K562 (cell line): ENCODE results near the gene AMPD1. TPM values are rescaled to one million over a fixed set of nuclear protein-coding genes. Genes with fewer than 3 reads are reported as not detected.

Experiments used
- ATAC-seq: fragments of 200-7000 bp; cut with Tn5 transposase; 3 replicates; pipeline ENCODE4 v1.9.1; 2020; ENCODE audit warnings: moderate library complexity
- BruUV-seq: library from RNA; stranded (reverse); fragments of 400-500 nt; replicated peaks from 2 replicates; lab custom pipeline; 2021; lab: Mats Ljungman, UMichigan
- CTCF ChIA-PET: fragments of 300-600 bp; formaldehyde crosslinking; extraction: SDS; loops from one replicate; lab custom pipeline; 2021; ENCODE audit warnings: low intra/inter-chr PET ratio; lab: Yijun Ruan, JAX
- POLR2A ChIA-PET: fragments of 300-600, 350-650 bp; sonication (Branson Sonifier 250); formaldehyde crosslinking; extraction: SDS; loops from one replicate; lab custom pipeline; 2021; ENCODE audit warnings: antibody characterized with exemption, inconsistent platforms; lab: Yijun Ruan, JAX
- DNase-seq, 4 experiments: peaks; one replicate each; pipeline versions ENCODE4 v3.0.0 to v3.0.0-alpha.2; 2011 to 2018; ENCODE audit warnings: low spot score in 3 of 4, mixed read lengths in 3 of 4; ENCODE audit errors: extremely low read depth in 1 of 4
- FAIRE-seq: peaks from 2 replicates; lab custom pipeline; 2011; peaks lifted over from hg19 to GRCh38; lab: Jason Lieb, UNC
- H2AFZ ChIP-seq: 2 replicates; pipeline ENCODE4 v1.6.0; 2011; ENCODE audit warnings: low read depth, low read length, control low read depth, inconsistent platforms
- H3K27ac ChIP-seq: fragments of 200-600 bp; 3 replicates; pipeline ENCODE4 v1.8.0; 2011; ENCODE audit warnings: low read depth, mild to moderate bottlenecking, control low read depth, inconsistent platforms, low read length, moderate library complexity, mixed read lengths; ENCODE audit errors: extremely low read depth
- H3K27me3 ChIP-seq, 2 experiments: fragments of 300-600 bp in 1 of 2; 2 replicates in 1 of 2; 3 replicates in 1 of 2; pipeline versions ENCODE4 v1.6.0 to v1.8.0; 2011; ENCODE audit warnings: inconsistent platforms in 2 of 2, low read length in 2 of 2, mild to moderate bottlenecking in 1 of 2, mixed read lengths in 1 of 2, moderate library complexity in 1 of 2; ENCODE audit not compliant: control insufficient read depth in 2 of 2, insufficient read depth in 2 of 2
- H3K36me3 ChIP-seq: fragments of 300-600 bp; 3 replicates; pipeline ENCODE4 v1.8.0; 2011; ENCODE audit warnings: mild to moderate bottlenecking, low read length, inconsistent platforms; ENCODE audit not compliant: control insufficient read depth, insufficient read depth
- H3K4me1 ChIP-seq, 2 experiments: fragments of 200-600 bp in 1 of 2; replicated peaks in 1 of 2; 2 replicates in 1 of 2; 3 replicates in 1 of 2; pipeline versions ENCODE4 v1.5.1 to v1.8.0; 2011; ENCODE audit warnings: inconsistent platforms in 2 of 2, low read length in 2 of 2, mild to moderate bottlenecking in 1 of 2, mixed read lengths in 1 of 2, moderate library complexity in 1 of 2; ENCODE audit not compliant: control insufficient read depth in 2 of 2, insufficient read depth in 2 of 2
- H3K4me2 ChIP-seq: 2 replicates; pipeline ENCODE4 v1.6.1; 2011; ENCODE audit warnings: low read length, control low read depth, inconsistent platforms, mixed read lengths; ENCODE audit not compliant: insufficient read depth
- H3K4me3 ChIP-seq: fragments of 200-600 bp; sonication (generic), shearing (Covaris generic); 2 replicates; pipeline ENCODE4 v1.5.1; 2016; ENCODE audit warnings: control low read depth, inconsistent platforms
- H3K79me2 ChIP-seq: fragments of 200-600 bp; 3 replicates; pipeline ENCODE4 v1.8.0; 2011; ENCODE audit warnings: low read length, inconsistent platforms; ENCODE audit not compliant: control insufficient read depth, insufficient read depth
- H3K9ac ChIP-seq, 2 experiments: 2 replicates each; pipeline versions ENCODE4 v1.6.0 to v1.6.1; 2011; ENCODE audit warnings: low read depth in 2 of 2, low read length in 2 of 2, control low read depth in 1 of 2, inconsistent platforms in 1 of 2, mild to moderate bottlenecking in 1 of 2, mixed read lengths in 1 of 2; ENCODE audit not compliant: insufficient read depth in 1 of 2
- H3K9me1 ChIP-seq: one replicate; pipeline ENCODE4 v1.6.0; 2011; ENCODE audit warnings: inconsistent platforms, mild to moderate bottlenecking, low read length, moderate library complexity; ENCODE audit not compliant: control insufficient read depth, insufficient read depth
- H3K9me3 ChIP-seq: replicated peaks from 2 replicates; pipeline ENCODE4 v1.5.1; 2011; ENCODE audit warnings: low read depth, low read length, inconsistent platforms; ENCODE audit not compliant: control insufficient read depth, insufficient read depth
- H4K20me1 ChIP-seq: replicated peaks from 2 replicates; pipeline ENCODE4 v1.6.1; 2011; ENCODE audit warnings: low read length, inconsistent platforms, mixed read lengths; ENCODE audit not compliant: control insufficient read depth, insufficient read depth
- CBFB ChIP-seq: sonication (generic); formaldehyde crosslinking; IDR thresholded peaks from 2 replicates; pipeline ENCODE4 v1.4.0; 2020; ENCODE audit warnings: mild to moderate bottlenecking, missing genetic modification reagents
- CBX8 ChIP-seq: fragments of 200-600 bp; sonication (generic); IDR thresholded peaks from 2 replicates; pipeline ENCODE4 v1.6.1; 2012; ENCODE audit warnings: borderline replicate concordance, mixed run types, low read depth, mild to moderate bottlenecking, moderate library complexity, mixed read lengths, low read length, control low read depth, inconsistent platforms; ENCODE audit not compliant: poor library complexity, severe bottlenecking; ENCODE audit errors: extremely low read depth
- EGR1 ChIP-seq: fragments of 450-650 bp; conservative IDR thresholded peaks from 2 replicates; pipeline ENCODE4 v1.6.1; 2017; ENCODE audit warnings: mild to moderate bottlenecking
- FOS ChIP-seq: IDR thresholded peaks from 3 replicates; pipeline ENCODE4 v1.6.1; 2011; ENCODE audit not compliant: insufficient read length; ENCODE audit errors: extremely low read depth
- FOSL1 ChIP-seq: fragments of 200-800 bp; sonication (Bioruptor generic); conservative IDR thresholded peaks from 2 replicates; pipeline ENCODE4 v1.6.1; 2016; ENCODE audit warnings: missing genetic modification characterization, missing compliant biosample characterization
- FOXA1 ChIP-seq: fragments of 450-650 bp; IDR thresholded peaks from 2 replicates; pipeline ENCODE4 v1.6.1; 2016; ENCODE audit warnings: mild to moderate bottlenecking, borderline replicate concordance
- FOXA3 ChIP-seq, 2 experiments: fragments of 450-650 bp in 1 of 2; sonication (generic) in 1 of 2; formaldehyde crosslinking; IDR thresholded peaks in 1 of 2; conservative IDR thresholded peaks in 1 of 2; 2 replicates each; pipeline versions ENCODE4 v1.4.0 to v1.8.0; 2020 to 2022; ENCODE audit warnings: mild to moderate bottlenecking in 2 of 2, missing genetic modification reagents in 1 of 2
- HNRNPH1 ChIP-seq: fragments of 200-400 bp; formaldehyde crosslinking; optimal IDR thresholded peaks from 2 replicates; pipeline ENCODE3; 2017; ENCODE audit warnings: low read depth, mild to moderate bottlenecking, low read length, moderate library complexity
- MEIS2 ChIP-seq: fragments of 450-650 bp; IDR thresholded peaks from 2 replicates; pipeline ENCODE4 v1.6.1; 2014; ENCODE audit warnings: mild to moderate bottlenecking; ENCODE audit not compliant: partially characterized antibody
- NFE2 ChIP-seq: IDR thresholded peaks from 2 replicates; pipeline ENCODE4 v1.6.1; 2014; ENCODE audit warnings: antibody characterized with exemption, low read depth
- PTBP1 ChIP-seq: fragments of 200-400 bp; formaldehyde crosslinking; IDR thresholded peaks from 2 replicates; pipeline ENCODE4 v1.6.1; 2017; ENCODE audit warnings: low read depth, low read length
- SMAD3 ChIP-seq: fragments of 450-650 bp; formaldehyde crosslinking; conservative IDR thresholded peaks from 2 replicates; pipeline ENCODE4 v1.4.0; 2020; ENCODE audit warnings: mild to moderate bottlenecking
- ZKSCAN1 ChIP-seq: fragments of 150-350 bp; IDR thresholded peaks from 2 replicates; pipeline ENCODE4 v1.6.1; 2016; ENCODE audit warnings: low read depth, low read length
- ZNF174 ChIP-seq: fragments of 250-450 bp; sonication (Bioruptor Pico); IDR thresholded peaks from 2 replicates; pipeline ENCODE4 v1.4.0; 2020; ENCODE audit warnings: mild to moderate bottlenecking
- ZNF274 ChIP-seq: IDR thresholded peaks from 2 replicates; pipeline ENCODE4 v1.6.1; 2011; ENCODE audit warnings: low read depth, mild to moderate bottlenecking, low read length, moderate library complexity, borderline replicate concordance
- WGBS: fragments of 100-300 bp; shearing (Covaris generic); methylation state at CpG from one replicate; pipeline ENCODE4 v1.1.6; 2016; ENCODE audit warnings: low coverage, mixed read lengths; ENCODE audit not compliant: insufficient coverage; ENCODE audit errors: missing lambda C conversion rate; 5-methylcytosine and 5-hydroxymethylcytosine counted together
- in situ Hi-C: fragments of 300-500 bp; cut with MboI; formaldehyde crosslinking; loops from 4 replicates; pipeline ENCODE4 v1.15.0; 2018; ENCODE audit warnings: inconsistent platforms, mixed read lengths
- intact Hi-C: fragments of 100-400 bp; cut with micrococcal nuclease; formaldehyde crosslinking; loops from 2 replicates; pipeline ENCODE4 v1.14.2; 2022
- polyA plus RNA-seq, 8 experiments: library from polyadenylated mRNA; depleted of rRNA in 4 of 8; stranded (reverse) in 5 of 8; unstranded in 3 of 8; fragments of >200 nt; fragmentation: Nextera tagmentation in 2 of 8; fragmentation: Illumina TruSeq in 1 of 8; extraction: Ambion mirVana in 2 of 8; extraction: Trizol in 1 of 8; gene quantifications; 2 replicates each; pipeline versions ENCODE4 v1.2.1 to v1.2.3, GENCODE V29; 2011 to 2014; ENCODE audit warnings: inconsistent platforms in 1 of 8, missing spikeins in 1 of 8
- total RNA-seq, 7 experiments: library from RNA; depleted of rRNA in 6 of 7; stranded (reverse); fragments of >200 nt in 6 of 7; fragmentation: Illumina TruSeq in 2 of 7; extraction: Trizol in 2 of 7; gene quantifications; 2 replicates each; pipeline versions ENCODE4 v1.2.1 to v1.2.3, GENCODE V29; 2011 to 2021; ENCODE audit warnings: low replicate concordance in 1 of 7
- TF ChIP-seq, protein P1 (sequence below), 3 experiments: fragments of 200-800 bp in 1 of 3; sonication (Bioruptor generic) in 1 of 3; sonication (generic) in 1 of 3; formaldehyde crosslinking in 1 of 3; IDR thresholded peaks; 2 replicates each; pipeline versions ENCODE4 v1.6.1 to v1.8.0; 2016 to 2022; ENCODE audit warnings: mild to moderate bottlenecking in 2 of 3, missing compliant biosample characterization in 2 of 3, missing genetic modification characterization in 2 of 3, missing genetic modification reagents in 1 of 3
- TF ChIP-seq, protein P2 (sequence below): IDR thresholded peaks from 3 replicates; pipeline ENCODE4 v1.6.1; 2011; ENCODE audit warnings: borderline replicate concordance, mild to moderate bottlenecking; ENCODE audit not compliant: insufficient read length, insufficient read depth

AMPD1 gene
- total and polyA plus RNA-seq, 9 of the 15 experiments (the other 6 are each of a cell fraction or from before 2014, with no cell fraction given): 0.04 to 0.17 TPM; not detected in 7

DNA sequence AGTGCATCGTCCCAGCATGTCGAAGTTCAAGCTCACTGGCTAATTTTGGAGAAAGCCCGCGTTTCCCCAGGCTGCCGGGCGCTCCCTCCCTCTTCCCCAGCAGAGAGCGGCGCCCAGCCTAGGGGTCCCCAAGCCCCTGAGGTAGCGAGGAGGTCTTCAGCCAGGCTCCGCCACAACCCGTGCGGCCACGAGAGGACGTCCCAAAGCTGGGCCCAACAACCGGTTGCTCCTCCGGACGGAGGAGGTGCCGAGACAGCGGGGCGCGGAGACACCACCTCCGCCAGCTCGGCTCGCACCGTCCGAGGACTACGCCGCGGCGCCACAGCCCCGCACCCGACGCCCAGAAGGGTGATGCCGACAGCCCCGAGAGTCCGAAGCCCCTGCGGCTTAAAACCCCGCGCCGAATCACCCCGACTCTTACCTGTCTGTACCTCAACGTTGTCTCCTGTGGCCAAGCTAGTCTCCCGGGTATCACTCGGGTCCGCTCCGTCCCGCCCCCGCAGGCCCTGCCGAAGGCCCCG is 25.7 kb downstream of the AMPD1 start, which contains the start of gene DENND2C (continued):
- no peak for TF ChIP-seq FOS
- TF ChIP-seq EGR1: peak; percentile 98

DNA sequence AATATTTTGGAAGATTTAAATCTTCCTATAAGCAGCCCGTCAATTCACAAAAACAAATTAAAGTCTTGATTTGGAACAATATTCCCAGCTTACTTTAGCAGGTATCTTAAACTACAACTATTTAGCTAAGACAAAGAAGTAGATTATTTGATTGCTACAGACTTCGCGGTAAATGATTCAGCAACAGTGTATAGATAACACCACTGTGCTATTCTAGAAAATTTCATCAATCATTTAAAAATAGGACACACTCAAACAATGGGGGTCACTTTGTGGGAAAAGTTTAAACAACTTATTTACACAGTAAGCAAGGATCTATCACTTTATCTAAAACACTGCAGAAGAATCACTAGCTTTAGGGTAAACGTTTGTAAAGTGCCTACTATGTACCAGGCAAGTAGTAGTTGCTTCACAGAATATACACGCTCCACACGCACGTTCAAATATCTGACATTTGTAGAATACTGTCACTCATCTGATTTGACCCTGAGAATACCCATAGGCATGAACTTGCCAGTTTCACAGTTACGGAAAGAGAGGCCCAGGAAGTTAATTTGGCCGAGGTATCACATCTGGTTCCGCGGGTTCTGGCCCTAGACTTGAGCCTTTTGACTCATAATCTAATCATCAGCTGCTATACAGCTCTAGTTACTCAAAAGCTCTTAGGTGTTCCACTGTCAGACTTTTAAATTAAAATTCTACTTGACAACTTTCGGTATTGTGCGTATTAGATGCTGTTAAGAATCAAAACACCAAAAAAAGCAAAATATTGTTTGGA is 26.4 kb downstream of the AMPD1 start:
- Histone ChIP-seq H3K9me1 (no peaks in the 10 kb centered on the region), H3K9ac (no peak overlapping the region; a peak in 1 of 4 replicates), H3K4me2 (peak overlapping the region; percentile 81; the same call in 1 of the 2 replicates), H3K27me3 (peaks cover 0 to 11% of the 10 kb centered on the region in 2 experiments; a peak in 2 of 5 replicates), H3K27ac (no peak overlapping the region), H3K4me1 (peaks cover 4 to 13% of the 10 kb centered on the region in 2 experiments; a peak in 3 of 5 replicates), H3K36me3 (no peaks in the 10 kb centered on the region), H4K20me1 (no peaks in the 10 kb centered on the region), H3K79me2 (no peaks in the 10 kb centered on the region), H3K9me3 (no peaks in the 10 kb centered on the region), H2AFZ (peak overlapping the region; percentile 91), H3K4me3 (peak overlapping the region; percentile 45; the same call in 1 of the 2 replicates)
- BruUV-seq: no TSS peak
- FAIRE-seq: no peak
- WGBS: 50% methylated on average over 13 of the region's 13 CpGs
- intact Hi-C loops (no loop called here), in situ Hi-C loops (no loop called here)
- DNase-seq: no peak
- ChIA-PET POLR2A (interaction anchor here (1.4 to 2.2 kb wide), 2 partner anchors 12 to 47 kb away, joined by 5 to 7 read pairs; partner anchors contain the start of gene NRAS), CTCF (no interaction called here)
- ATAC-seq: no peak
- no peak for TF ChIP-seq PTBP1
- TF ChIP-seq ZNF274: no peak
- TF ChIP-seq CBFB (CRISPR knock-in tag): no peak
- TF ChIP-seq, protein P1, sequence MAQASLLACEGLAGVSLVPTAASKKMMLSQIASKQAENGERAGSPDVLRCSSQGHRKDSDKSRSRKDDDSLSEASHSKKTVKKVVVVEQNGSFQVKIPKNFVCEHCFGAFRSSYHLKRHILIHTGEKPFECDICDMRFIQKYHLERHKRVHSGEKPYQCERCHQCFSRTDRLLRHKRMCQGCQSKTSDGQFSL (CRISPR knock-in tag; IDR thresholded peaks at IDR 0.05): no peak
- TF ChIP-seq, protein P1 (tag; IDR thresholded peaks at IDR 0.05): no peak
- no peak for TF ChIP-seq FOXA1
- peak; percentile 51 for TF ChIP-seq MEIS2
- no peak for TF ChIP-seq ZNF174 (CRISPR knock-in tag)
- no peak for TF ChIP-seq SMAD3 (CRISPR knock-in tag)
- TF ChIP-seq CBX8: no peak
- peak; percentile 91 for TF ChIP-seq ZKSCAN1
- peak; percentile 53; the same call in 1 of the 2 replicates for TF ChIP-seq NFE2
- TF ChIP-seq FOXA3 (CRISPR knock-in tag; conservative IDR thresholded peaks at IDR 0.05 in 1 of 2, IDR thresholded peaks at IDR 0.05 in 1 of 2): 0 out of 4 replicates have a peak, but pooled peaks of 1 of the 2 experiments have one; percentile 8
- TF ChIP-seq, protein P2, sequence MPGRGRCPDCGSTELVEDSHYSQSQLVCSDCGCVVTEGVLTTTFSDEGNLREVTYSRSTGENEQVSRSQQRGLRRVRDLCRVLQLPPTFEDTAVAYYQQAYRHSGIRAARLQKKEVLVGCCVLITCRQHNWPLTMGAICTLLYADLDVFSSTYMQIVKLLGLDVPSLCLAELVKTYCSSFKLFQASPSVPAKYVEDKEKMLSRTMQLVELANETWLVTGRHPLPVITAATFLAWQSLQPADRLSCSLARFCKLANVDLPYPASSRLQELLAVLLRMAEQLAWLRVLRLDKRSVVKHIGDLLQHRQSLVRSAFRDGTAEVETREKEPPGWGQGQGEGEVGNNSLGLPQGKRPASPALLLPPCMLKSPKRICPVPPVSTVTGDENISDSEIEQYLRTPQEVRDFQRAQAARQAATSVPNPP: no peak
- TF ChIP-seq HNRNPH1: no peak
- 0 out of 2 replicates have a peak, but pooled peaks have one; percentile 12 for TF ChIP-seq FOSL1
